GM12865 (cell line): ENCODE data around the gene SORL1.

ENCODE experiments used
- DNase-seq: peaks from one replicate; pipeline ENCODE4 v3.0.0; 2010; ENCODE audit warnings: low read depth
- H3K4me3 ChIP-seq: 2 replicates; pipeline ENCODE4 v1.5.1; 2011; ENCODE audit warnings: mild to moderate bottlenecking, low read depth, low read length, control low read depth
- TF ChIP-seq, protein P1 (sequence below): IDR thresholded peaks from 2 replicates; pipeline ENCODE4 v1.5.1; 2011; ENCODE audit warnings: low read length, control low read depth, low read depth, inconsistent platforms; ENCODE audit not compliant: insufficient read depth; ENCODE audit errors: missing control alignments

Gene SORL1

GRCh38 chr11:121604152-121604551 lies 152.0 kb downstream of the SORL1 start:
- no peak for DNase-seq
- H3K4me3 ChIP-seq, result no peak overlapping the region
- TF ChIP-seq, protein P1, sequence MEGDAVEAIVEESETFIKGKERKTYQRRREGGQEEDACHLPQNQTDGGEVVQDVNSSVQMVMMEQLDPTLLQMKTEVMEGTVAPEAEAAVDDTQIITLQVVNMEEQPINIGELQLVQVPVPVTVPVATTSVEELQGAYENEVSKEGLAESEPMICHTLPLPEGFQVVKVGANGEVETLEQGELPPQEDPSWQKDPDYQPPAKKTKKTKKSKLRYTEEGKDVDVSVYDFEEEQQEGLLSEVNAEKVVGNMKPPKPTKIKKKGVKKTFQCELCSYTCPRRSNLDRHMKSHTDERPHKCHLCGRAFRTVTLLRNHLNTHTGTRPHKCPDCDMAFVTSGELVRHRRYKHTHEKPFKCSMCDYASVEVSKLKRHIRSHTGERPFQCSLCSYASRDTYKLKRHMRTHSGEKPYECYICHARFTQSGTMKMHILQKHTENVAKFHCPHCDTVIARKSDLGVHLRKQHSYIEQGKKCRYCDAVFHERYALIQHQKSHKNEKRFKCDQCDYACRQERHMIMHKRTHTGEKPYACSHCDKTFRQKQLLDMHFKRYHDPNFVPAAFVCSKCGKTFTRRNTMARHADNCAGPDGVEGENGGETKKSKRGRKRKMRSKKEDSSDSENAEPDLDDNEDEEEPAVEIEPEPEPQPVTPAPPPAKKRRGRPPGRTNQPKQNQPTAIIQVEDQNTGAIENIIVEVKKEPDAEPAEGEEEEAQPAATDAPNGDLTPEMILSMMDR, result no peak

- no peak overlapping the region for H3K4me3 ChIP-seq
- no peak for DNase-seq
- TF ChIP-seq, protein P1, result no peak
Observed at GRCh38 chr11:121606354-121606753, 154.2 kb downstream of the SORL1 start.

- H3K4me3 ChIP-seq, result no peak overlapping the region
- TF ChIP-seq, protein P1, result no peak
- DNase-seq, result no peak
Observed at GRCh38 chr11:121607341-121607740, 155.2 kb downstream of the SORL1 start.

GRCh38 chr11:121608545-121609098 lies 156.5 kb downstream of the SORL1 start:
- no peak for DNase-seq
- TF ChIP-seq, protein P1, result no peak

DNA sequence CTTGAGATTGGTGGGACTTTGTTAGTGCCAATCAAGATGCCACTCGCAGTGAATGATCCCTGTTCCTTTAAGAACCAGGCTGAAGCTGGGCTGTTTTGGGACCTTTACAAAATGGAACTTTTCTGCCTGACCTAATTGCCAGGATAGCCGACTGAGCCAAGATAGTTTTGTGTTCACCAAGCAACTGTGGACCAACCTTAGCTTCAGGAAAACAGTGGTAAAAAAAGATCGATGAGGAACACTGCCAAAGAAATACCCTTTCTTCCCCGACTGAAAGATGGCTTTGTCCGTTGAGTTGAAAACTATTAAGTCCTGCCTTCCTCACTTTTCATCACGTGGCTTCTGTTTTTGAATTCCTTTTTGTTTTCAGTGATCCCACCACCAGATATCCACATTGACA lies 158.6 kb downstream of the SORL1 start:
- H3K4me3 ChIP-seq, result no peak overlapping the region
- DNase-seq, result no peak
- TF ChIP-seq, protein P1, result no peak

More at GRCh38 chr11:121608545-121609098, 156.5 kb downstream of the SORL1 start:
- H3K4me3 ChIP-seq, result no peak overlapping the region

GRCh38 chr11:121611242-121611641 lies 159.1 kb downstream of the SORL1 start:
- TF ChIP-seq, protein P1, result no peak
- no peak overlapping the region for H3K4me3 ChIP-seq
- no peak for DNase-seq

DNA sequence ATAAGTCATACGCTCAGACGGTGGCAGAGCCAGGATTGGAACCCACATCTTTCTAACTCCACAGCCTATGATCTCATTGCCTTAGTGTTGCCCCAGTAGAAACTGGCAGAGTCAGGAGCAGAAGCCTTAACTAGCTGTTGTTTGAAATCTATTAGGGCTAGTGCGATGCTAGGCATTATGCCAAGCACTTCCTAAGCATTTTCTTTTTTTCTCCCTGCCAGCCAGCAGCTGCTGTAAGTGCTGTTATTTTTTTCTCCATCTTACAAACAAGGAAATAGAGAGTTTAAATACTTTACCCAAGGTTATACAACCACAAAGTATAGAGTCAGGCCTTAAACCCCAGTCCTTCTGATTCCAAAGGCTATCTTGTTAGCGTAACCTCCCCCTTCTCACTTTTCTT lies 161.6 kb downstream of the SORL1 start:
- no peak for DNase-seq
- no peak overlapping the region for H3K4me3 ChIP-seq
- TF ChIP-seq, protein P1, result no peak
